ENCODE measurements around the gene PLEKHJ1. TPM values are rescaled to one million over a fixed set of nuclear protein-coding genes. Genes with fewer than 3 reads are reported as not detected.

PLEKHJ1 gene
- total and polyA plus RNA-seq, 2 of the 8 experiments (the other 6 are each of a cell fraction or from before 2014, with no cell fraction given) = 135 to 187 TPM

- TF ChIP-seq EZH2 (IDR thresholded peaks at IDR 0.05; ENCODE audit: low read depth, low read length, severe bottlenecking) = no peak
These were observed 40.8 kb downstream of the PLEKHJ1 start (continued) for GRCh38 chr19:2195361-2195760.
